Measurements from ENCODE around the gene CBL.

Gene CBL

DNA sequence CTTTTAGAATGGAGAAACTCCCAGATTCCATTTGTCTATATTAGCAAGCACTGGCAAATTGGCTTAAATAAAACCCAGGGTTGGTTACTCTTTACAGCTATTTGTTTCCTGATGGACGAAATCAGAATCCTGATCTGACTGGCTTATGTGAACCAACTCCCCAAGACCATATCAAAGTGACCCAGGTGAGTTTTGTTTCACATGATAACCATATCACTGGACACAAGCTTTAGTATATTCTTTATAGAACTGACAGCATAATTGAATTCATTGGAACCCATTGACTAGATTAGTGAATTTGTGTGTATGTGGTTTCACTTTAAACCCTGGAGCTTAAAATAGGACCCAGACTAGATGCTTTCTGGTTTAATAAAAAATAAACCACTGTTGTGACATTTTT, 71.5 kb downstream of the CBL start:
- DNase-seq, result no peak

DNA sequence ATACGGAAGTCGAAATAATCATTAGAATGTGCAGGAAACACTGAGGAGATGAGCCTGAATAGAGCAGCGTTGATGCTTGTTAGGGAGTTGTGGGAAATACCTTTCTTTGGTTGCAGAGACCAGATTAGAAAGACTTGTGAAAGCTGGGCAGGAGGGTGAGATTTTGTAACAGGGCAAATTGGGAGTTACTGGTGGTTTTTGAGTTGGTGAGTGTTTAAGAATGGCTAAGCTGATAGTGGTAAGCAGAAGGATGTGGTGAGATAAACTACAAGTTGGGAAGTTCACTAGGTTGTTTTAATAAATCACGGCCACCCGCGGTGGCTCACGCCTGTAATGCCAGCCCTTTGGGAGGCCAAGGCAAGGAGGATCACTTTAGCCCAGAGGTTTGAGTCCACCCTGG, 76.4 kb downstream of the CBL start:
- DNase-seq, result no peak

DNA sequence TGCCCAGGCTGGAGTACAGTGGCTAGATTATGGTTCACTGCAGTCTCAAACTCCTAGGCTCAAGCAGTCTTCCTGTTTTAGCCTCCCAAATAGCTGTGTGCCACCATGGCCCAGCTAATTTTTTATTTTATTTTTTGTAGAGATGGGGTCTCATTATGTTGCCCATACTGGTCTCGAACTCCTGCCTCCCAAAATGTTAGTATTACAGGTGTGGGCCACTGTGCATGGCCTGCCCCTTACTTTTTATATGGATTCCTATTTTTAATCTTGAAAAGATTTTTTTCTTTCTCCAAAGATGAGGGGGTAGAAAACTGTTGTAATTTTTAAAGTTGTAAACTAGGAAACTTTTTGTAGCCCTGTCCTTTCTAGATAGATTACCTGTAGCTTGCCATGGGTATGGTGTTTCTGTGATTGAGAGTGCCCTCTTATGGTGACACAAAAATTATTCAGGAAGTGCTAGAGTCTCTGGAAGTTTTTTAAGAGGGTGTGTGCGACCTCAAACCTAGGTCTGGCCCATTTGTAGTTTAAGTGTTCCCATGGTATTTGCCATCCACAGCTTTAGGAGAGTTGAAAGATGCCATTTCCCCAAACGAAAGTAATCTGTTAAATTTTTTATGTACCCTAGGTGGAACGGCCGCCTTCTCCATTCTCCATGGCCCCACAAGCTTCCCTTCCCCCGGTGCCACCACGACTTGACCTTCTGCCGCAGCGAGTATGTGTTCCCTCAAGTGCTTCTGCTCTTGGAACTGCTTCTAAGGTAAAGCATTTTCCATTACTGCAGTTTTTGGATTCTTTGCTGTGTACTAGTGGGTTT, 78.4 kb downstream of the CBL start:
- no peak for DNase-seq

GRCh38 chr11:119285431-119285830, 79.3 kb downstream of the CBL start:
- DNase-seq, result no peak

DNA sequence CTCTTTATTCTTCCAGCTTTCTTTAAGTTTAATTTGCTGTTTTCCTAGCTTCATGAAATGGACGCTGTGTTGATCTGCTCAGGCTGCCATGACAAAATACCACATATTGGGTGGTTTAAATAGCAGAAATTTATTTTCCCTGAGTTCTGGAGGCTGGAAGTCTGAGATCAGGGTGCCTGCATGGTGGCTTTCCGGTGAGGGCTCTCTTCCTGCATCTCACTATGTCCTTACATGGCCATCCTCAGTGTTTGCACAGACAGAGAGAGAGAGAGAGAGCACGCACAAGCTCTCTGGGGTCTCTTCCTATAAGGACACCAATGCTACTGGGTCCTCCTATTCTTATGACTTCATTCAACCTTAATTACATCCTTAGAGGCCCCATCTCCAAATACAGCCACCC, 82.1 kb downstream of the CBL start:
- DNase-seq, result no peak

GRCh38 chr11:119290894-119291497, 84.9 kb downstream of the CBL start:
- DNase-seq, result no peak

- DNase-seq, result no peak
These were observed 87.3 kb downstream of the CBL start for GRCh38 chr11:119293461-119293860.

- no peak for DNase-seq
These were observed 89.0 kb downstream of the CBL start for GRCh38 chr11:119295178-119295577.

GRCh38 chr11:119297938-119298337, 91.8 kb downstream of the CBL start:
- no peak for DNase-seq

DNA sequence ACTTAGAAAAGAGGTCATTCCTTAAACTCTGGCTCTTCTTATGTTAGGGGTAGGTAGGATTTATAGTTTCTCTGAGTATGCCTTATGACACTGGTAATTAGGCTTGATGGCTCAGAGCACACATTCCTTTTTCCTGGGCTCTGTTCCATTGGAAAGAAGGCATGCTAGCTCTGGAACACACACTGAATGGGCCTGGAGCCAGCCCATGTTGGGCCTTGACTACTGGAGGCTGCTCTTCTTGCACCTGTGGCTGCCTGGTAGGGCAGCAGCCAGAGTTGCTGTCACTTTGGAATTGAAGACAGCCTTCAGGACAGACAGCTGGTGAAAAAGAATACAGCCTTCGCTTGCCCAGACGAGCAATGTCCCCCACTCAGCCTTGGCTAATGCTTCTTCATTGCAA, 92.6 kb downstream of the CBL start:
- DNase-seq, result no peak

- DNase-seq, result no peak
These were observed 93.3 kb downstream of the CBL start for GRCh38 chr11:119299416-119299815.

- no peak for DNase-seq
These were observed 94.2 kb downstream of the CBL start for GRCh38 chr11:119300198-119300964.

- no peak for DNase-seq
These were observed 97.1 kb downstream of the CBL start for GRCh38 chr11:119303227-119303718.

DNA sequence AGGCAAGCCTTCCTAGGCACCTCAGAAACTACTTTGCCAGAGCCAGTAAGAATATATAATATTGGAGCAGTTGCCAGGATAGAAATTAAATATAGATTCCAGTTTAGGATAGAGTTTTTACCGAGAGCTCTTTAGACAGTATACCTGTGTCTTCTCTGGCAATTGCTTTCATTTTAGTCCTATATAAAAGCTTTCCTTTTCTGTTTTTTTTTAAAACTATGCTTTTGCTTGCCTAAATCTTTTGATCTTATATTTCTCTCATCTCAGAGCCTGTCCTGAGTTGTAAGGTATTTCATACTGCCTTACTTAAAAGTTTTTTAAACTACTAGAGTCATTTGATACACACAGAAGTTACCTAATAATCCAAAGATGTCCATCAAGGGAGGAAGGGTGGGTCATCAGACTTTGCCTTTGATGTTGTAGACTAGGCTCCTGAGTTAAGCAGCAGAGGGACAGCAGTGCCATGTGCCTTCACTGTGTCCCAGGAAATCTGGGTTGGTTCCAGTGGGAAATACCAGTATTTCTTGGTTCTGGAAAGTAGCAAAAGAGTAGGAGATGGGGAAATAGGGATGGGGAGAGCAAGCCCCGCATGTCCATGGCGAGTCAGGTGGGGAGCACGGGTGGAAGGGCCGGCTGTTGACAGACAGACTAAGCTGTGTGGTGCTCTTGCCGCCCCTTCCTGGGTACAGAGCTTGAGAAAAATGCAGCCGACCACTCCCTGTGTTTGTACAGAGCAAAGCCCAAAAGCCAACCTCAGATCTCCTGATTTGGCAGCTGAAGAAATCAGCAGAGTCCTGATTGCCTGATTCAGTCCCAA, 99.6 kb downstream of the CBL start:
- no peak for DNase-seq

DNA sequence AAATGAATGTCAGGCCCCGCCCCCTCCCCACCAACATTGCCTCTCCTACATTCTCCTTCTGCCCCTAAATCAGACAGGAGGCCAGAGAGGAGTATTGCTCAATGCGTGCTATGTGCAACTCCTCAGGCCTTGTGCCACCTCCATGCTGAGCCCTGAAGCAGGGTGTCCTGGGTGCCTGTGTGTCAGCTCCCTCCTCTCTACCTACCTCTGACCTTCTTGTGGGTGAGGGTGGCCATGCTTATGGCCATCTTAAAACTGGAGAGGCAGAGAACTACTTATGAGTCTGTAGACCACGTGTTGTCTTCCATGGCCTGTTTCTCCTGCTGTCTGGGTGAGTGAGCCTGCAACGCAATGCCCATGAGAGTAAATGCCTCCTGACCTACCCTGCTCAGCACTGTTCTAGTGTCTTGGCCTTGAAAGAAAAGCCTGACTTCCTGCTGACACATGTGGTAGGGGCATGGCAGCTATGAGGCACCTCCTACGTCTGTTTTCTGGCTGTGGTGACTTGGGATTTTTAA, 100.3 kb downstream of the CBL start:
- peak; percentile 46 for DNase-seq

GRCh38 chr11:119307219-119307618, 101.1 kb downstream of the CBL start:
- no peak for DNase-seq

- DNase-seq, result no peak
These were observed 101.8 kb downstream of the CBL start for GRCh38 chr11:119307974-119308373.

GRCh38 chr11:119309411-119309810, 103.3 kb downstream of the CBL start:
- DNase-seq, result no peak

DNA sequence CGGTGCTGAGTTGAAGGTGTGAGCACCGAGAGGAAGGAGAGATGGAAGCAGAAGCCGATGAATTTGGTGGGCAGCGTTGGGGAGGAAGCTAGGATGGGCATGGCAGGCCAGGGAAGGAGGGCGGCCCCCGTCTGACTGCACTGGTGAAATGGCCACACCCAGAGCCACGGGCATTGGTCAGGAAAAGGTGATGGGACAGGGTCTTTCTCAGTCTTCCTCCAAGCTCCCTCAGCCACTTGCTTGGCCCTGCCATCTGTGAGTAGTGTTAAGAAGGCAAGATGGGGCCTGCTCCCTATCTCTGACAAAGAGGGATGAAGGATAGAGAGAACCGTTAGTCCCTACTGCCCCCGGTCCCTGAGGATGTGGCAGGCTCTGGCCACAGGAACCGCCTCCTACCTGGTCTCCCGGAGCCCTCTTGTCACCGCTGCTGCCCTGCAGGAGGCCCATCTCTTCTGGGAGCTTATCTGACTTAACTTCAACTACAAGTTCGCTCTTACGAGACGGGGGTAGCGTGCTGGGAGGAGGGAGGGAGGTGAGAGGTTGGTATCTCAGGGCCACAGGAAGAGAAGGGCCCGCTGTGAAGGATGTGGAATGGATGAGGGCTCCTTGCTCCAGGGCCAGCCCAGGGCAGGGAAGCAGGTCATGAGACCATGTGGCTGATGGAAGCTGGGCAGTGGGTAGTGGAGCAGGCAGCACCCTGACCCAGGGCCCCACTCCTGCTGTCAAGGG, 104.0 kb downstream of the CBL start:
- no peak for DNase-seq

DNA sequence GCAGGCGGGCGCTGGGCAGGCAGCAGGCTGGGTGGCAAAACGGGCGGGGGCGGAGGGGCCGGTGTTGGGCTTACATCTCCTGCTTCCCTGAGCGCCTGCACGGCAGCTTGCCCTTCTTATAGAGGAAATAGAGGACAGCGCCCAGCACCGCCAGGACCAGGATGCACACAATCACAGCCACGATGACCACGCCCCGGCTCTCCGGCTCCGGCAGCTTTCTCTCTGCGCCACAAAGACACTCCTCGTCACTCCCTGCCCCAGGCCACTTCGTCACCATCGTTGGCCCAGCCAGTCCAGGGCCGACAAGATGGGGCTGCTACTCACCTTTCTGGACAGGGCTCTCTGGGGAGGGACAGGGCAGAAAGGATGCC, 104.5 kb downstream of the CBL start:
- no peak for DNase-seq

DNA sequence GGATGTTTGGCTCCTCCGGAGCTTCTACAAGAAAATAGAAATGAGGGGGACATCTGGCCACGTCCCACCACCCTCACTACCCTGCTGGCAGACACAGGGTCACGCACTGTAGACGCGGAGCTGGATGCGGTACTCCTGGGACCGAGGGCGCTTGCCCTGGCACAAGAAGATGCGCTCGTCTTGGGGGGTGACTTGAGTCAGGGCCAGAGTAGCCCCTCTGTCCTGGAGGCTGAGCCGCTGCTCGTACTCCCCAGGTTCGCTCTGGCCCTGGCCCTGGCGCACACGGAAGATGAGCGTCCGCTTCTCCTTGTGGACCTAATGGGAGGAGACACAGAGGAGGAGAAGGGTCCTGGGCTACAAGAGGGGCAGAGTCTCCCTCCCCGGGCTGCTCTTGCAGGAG, 108.6 kb downstream of the CBL start:
- no peak for DNase-seq
